ENCODE data around the gene SAMD9L.

SAMD9L gene

GRCh38 chr7:93146472-93147141 is 1.6 kb downstream of the SAMD9L start:
- Histone ChIP-seq H4K8ac (ENCODE audit: low read length) (no peak overlapping the region), H2AK5ac (ENCODE audit: low read length, severe bottlenecking) (no peak overlapping the region), H3K23ac (ENCODE audit: low read length in 2 of 2) (no peak overlapping the region), H3K14ac (ENCODE audit: low read length in 2 of 2) (no peak overlapping the region), H3K27me3 (ENCODE audit: control insufficient read depth in 1 of 2, insufficient read depth in 1 of 2, low read length in 2 of 2) (peaks cover 0 to 5% of the 10 kb centered on the region in 2 experiments), H2BK120ac (ENCODE audit: low read depth, low read length) (no peak overlapping the region), H3K4ac (ENCODE audit: low read depth in 1 of 2, low read length in 2 of 2) (no peak overlapping the region), H3K4me1 (ENCODE audit: control insufficient read depth, insufficient read depth, low read depth, low read length) (no peaks in the 10 kb centered on the region), H3K4me2 (ENCODE audit: low read length, poor library complexity, severe bottlenecking) (no peak overlapping the region), H2BK12ac (ENCODE audit: low read length in 2 of 2) (no peak overlapping the region), H3K36me3 (ENCODE audit: control insufficient read depth in 1 of 2, insufficient read depth in 2 of 2, low read depth in 1 of 2, low read length in 2 of 2) (peaks cover 3 to 43% of the 10 kb centered on the region in 2 experiments), H3K9ac (ENCODE audit: low read length) (peak overlapping the region; percentile 96), H3K4me3 (ENCODE audit: insufficient read depth in 1 of 2, low read depth in 1 of 2, low read length in 2 of 2) (peak overlapping the region in 1 of 2 experiments; percentile 90), H2BK15ac (ENCODE audit: low read depth, poor library complexity, severe bottlenecking) (no peak overlapping the region), H3K79me1 (replicated peaks; ENCODE audit: low read length, poor library complexity, severe bottlenecking) (peaks cover 2% of the 10 kb centered on the region), H3K9me3 (ENCODE audit: control insufficient read depth, low read length) (no peaks in the 10 kb centered on the region), H3K18ac (ENCODE audit: low read depth in 1 of 2, low read length in 2 of 2) (no peak overlapping the region), H2AFZ (ENCODE audit: low read depth, low read length) (no peak overlapping the region), H4K91ac (ENCODE audit: low read length) (no peak overlapping the region), H3K27ac (ENCODE audit: low read length, poor library complexity, severe bottlenecking) (no peak overlapping the region), H2BK5ac (ENCODE audit: low read depth, low read length, poor library complexity, severe bottlenecking) (no peak overlapping the region)
- DNase-seq, result no peak
- WGBS, result 89% methylated on average over 4 of the region's 5 CpGs

DNA sequence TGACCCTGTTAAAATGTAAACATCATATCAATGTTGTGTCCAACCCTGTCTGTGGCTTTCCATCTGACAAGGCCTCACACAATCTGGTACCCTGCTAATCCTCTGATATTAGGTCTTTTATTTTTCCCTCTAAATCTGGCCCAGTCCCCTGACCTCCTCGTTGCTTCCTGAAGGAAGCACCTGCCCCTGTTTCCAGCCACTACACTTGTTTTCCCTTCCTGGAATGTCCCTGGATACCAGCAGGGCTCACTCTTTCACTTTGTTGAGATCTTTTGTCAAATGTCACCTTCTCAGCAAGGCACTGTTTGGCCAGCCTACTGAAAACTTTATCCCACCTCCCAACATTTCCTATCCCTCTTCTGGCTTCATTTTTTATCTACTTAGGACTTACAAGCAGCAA is 2.1 kb downstream of the SAMD9L start:
- Histone ChIP-seq H2BK120ac (ENCODE audit: low read depth, low read length) (no peak overlapping the region), H3K9me3 (ENCODE audit: control insufficient read depth, low read length) (no peaks in the 10 kb centered on the region), H3K36me3 (ENCODE audit: control insufficient read depth in 1 of 2, insufficient read depth in 2 of 2, low read depth in 1 of 2, low read length in 2 of 2) (peaks cover 3 to 49% of the 10 kb centered on the region in 2 experiments), H3K18ac (ENCODE audit: low read depth in 1 of 2, low read length in 2 of 2) (no peak overlapping the region), H2BK12ac (ENCODE audit: low read length in 2 of 2) (no peak overlapping the region), H3K4me1 (ENCODE audit: control insufficient read depth, insufficient read depth, low read depth, low read length) (no peaks in the 10 kb centered on the region), H3K27me3 (ENCODE audit: control insufficient read depth in 1 of 2, insufficient read depth in 1 of 2, low read length in 2 of 2) (no peaks in the 10 kb centered on the region), H3K4me2 (ENCODE audit: low read length, poor library complexity, severe bottlenecking) (no peak overlapping the region), H4K8ac (ENCODE audit: low read length) (no peak overlapping the region), H3K9ac (ENCODE audit: low read length) (no peak overlapping the region), H2BK5ac (ENCODE audit: low read depth, low read length, poor library complexity, severe bottlenecking) (no peak overlapping the region), H3K23ac (ENCODE audit: low read length in 2 of 2) (no peak overlapping the region), H3K4me3 (ENCODE audit: insufficient read depth in 1 of 2, low read depth in 1 of 2, low read length in 2 of 2) (no peak overlapping the region), H3K14ac (ENCODE audit: low read length in 2 of 2) (no peak overlapping the region), H4K91ac (ENCODE audit: low read length) (no peak overlapping the region), H2AFZ (ENCODE audit: low read depth, low read length) (no peak overlapping the region), H2AK5ac (ENCODE audit: low read length, severe bottlenecking) (no peak overlapping the region), H2BK15ac (ENCODE audit: low read depth, poor library complexity, severe bottlenecking) (no peak overlapping the region), H3K27ac (ENCODE audit: low read length, poor library complexity, severe bottlenecking) (no peak overlapping the region), H3K79me1 (replicated peaks; ENCODE audit: low read length, poor library complexity, severe bottlenecking) (peaks cover 2% of the 10 kb centered on the region), H3K4ac (ENCODE audit: low read depth in 1 of 2, low read length in 2 of 2) (no peak overlapping the region)
- 59% methylated on average over 1 of the region's 1 CpG for WGBS
- no peak for DNase-seq

- no peak overlapping the region for H4K91ac ChIP-seq (ENCODE audit: low read length)
- no peak overlapping the region for H3K4me3 ChIP-seq (ENCODE audit: insufficient read depth in 1 of 2, low read depth in 1 of 2, low read length in 2 of 2)
- H3K9ac ChIP-seq (ENCODE audit: low read length), result no peak overlapping the region
- no peak overlapping the region for H2BK12ac ChIP-seq (ENCODE audit: low read length in 2 of 2)
- H3K79me1 ChIP-seq (replicated peaks; ENCODE audit: low read length, poor library complexity, severe bottlenecking), result peaks cover 2% of the 10 kb centered on the region
- H2BK15ac ChIP-seq (ENCODE audit: low read depth, poor library complexity, severe bottlenecking), result no peak overlapping the region
- no peaks in the 10 kb centered on the region for H3K9me3 ChIP-seq (ENCODE audit: control insufficient read depth, low read length)
- H3K27ac ChIP-seq (ENCODE audit: low read length, poor library complexity, severe bottlenecking), result no peak overlapping the region
- no peaks in the 10 kb centered on the region for H3K4me1 ChIP-seq (ENCODE audit: control insufficient read depth, insufficient read depth, low read depth, low read length)
- H3K36me3 ChIP-seq (ENCODE audit: control insufficient read depth in 1 of 2, insufficient read depth in 2 of 2, low read depth in 1 of 2, low read length in 2 of 2), result peaks cover 3 to 56% of the 10 kb centered on the region in 2 experiments
- H3K4me2 ChIP-seq (ENCODE audit: low read length, poor library complexity, severe bottlenecking), result no peak overlapping the region
- no peak overlapping the region for H3K4ac ChIP-seq (ENCODE audit: low read depth in 1 of 2, low read length in 2 of 2)
- H2BK5ac ChIP-seq (ENCODE audit: low read depth, low read length, poor library complexity, severe bottlenecking), result no peak overlapping the region
- H3K18ac ChIP-seq (ENCODE audit: low read depth in 1 of 2, low read length in 2 of 2), result no peak overlapping the region
- H2AFZ ChIP-seq (ENCODE audit: low read depth, low read length), result no peak overlapping the region
- H3K14ac ChIP-seq (ENCODE audit: low read length in 2 of 2), result no peak overlapping the region
- no peak overlapping the region for H2AK5ac ChIP-seq (ENCODE audit: low read length, severe bottlenecking)
- WGBS, result 100% methylated on average over 1 of the region's 3 CpGs
- no peak overlapping the region for H3K23ac ChIP-seq (ENCODE audit: low read length in 2 of 2)
- H3K27me3 ChIP-seq (ENCODE audit: control insufficient read depth in 1 of 2, insufficient read depth in 1 of 2, low read length in 2 of 2), result no peaks in the 10 kb centered on the region
- DNase-seq, result no peak
- no peak overlapping the region for H2BK120ac ChIP-seq (ENCODE audit: low read depth, low read length)
- no peak overlapping the region for H4K8ac ChIP-seq (ENCODE audit: low read length)
Observed at GRCh38 chr7:93145354-93145753, 2.8 kb downstream of the SAMD9L start.

DNA sequence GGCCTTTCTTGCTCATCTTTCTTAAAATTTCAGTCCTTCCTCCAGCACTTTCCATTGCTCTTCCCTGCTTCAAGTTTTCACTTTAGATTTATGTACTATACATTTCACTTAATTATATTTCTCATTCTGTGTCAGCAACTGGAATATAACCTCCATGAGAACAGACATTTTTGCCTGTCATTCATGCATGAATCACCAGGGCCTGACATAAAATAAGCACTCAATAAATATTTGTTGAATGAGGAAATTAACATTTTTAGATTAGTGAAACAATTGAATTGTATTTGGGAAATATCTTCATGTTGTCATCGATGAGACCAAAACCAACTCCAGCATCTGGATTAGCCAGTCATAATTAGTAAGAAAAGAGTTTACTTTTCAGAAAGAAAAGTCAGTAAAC is 6.1 kb downstream of the SAMD9L start:
- H3K14ac ChIP-seq (ENCODE audit: low read length in 2 of 2), result no peak overlapping the region

More for the DNA sequence above, 6.1 kb downstream of the SAMD9L start:
- H2BK120ac ChIP-seq (ENCODE audit: low read depth, low read length), result no peak overlapping the region
- H3K27ac ChIP-seq (ENCODE audit: low read length, poor library complexity, severe bottlenecking), result no peak overlapping the region
- H3K4ac ChIP-seq (ENCODE audit: low read depth in 1 of 2, low read length in 2 of 2), result no peak overlapping the region
- H3K79me1 ChIP-seq (replicated peaks; ENCODE audit: low read length, poor library complexity, severe bottlenecking), result peaks cover 2% of the 10 kb centered on the region
- peaks cover 7 to 83% of the 10 kb centered on the region in 2 experiments for H3K36me3 ChIP-seq (ENCODE audit: control insufficient read depth in 1 of 2, insufficient read depth in 2 of 2, low read depth in 1 of 2, low read length in 2 of 2)
- H3K4me3 ChIP-seq (ENCODE audit: insufficient read depth in 1 of 2, low read depth in 1 of 2, low read length in 2 of 2), result no peak overlapping the region
- H2BK15ac ChIP-seq (ENCODE audit: low read depth, poor library complexity, severe bottlenecking), result no peak overlapping the region
- H3K4me1 ChIP-seq (ENCODE audit: control insufficient read depth, insufficient read depth, low read depth, low read length), result peaks cover 2% of the 10 kb centered on the region
- no peak overlapping the region for H4K8ac ChIP-seq (ENCODE audit: low read length)
- H3K18ac ChIP-seq (ENCODE audit: low read depth in 1 of 2, low read length in 2 of 2), result no peak overlapping the region
- no peak overlapping the region for H3K23ac ChIP-seq (ENCODE audit: low read length in 2 of 2)
- H2AFZ ChIP-seq (ENCODE audit: low read depth, low read length), result no peak overlapping the region
- no CpG with 5 or more reads among the region's 1 CpG for WGBS
- no peaks in the 10 kb centered on the region for H3K27me3 ChIP-seq (ENCODE audit: control insufficient read depth in 1 of 2, insufficient read depth in 1 of 2, low read length in 2 of 2)
- DNase-seq, result no peak
- H2BK12ac ChIP-seq (ENCODE audit: low read length in 2 of 2), result no peak overlapping the region
- no peak overlapping the region for H2BK5ac ChIP-seq (ENCODE audit: low read depth, low read length, poor library complexity, severe bottlenecking)
- H3K9me3 ChIP-seq (ENCODE audit: control insufficient read depth, low read length), result no peaks in the 10 kb centered on the region
- no peak overlapping the region for H2AK5ac ChIP-seq (ENCODE audit: low read length, severe bottlenecking)
- H3K9ac ChIP-seq (ENCODE audit: low read length), result no peak overlapping the region
- H3K4me2 ChIP-seq (ENCODE audit: low read length, poor library complexity, severe bottlenecking), result no peak overlapping the region
- H4K91ac ChIP-seq (ENCODE audit: low read length), result no peak overlapping the region

Measured in mesenchymal stem cell (in vitro differentiated cells and primary cell).